Endothelial cell of umbilical vein (primary cell): ENCODE results near the gene HMGA1. TPM values are rescaled to one million over a fixed set of nuclear protein-coding genes. Genes with fewer than 3 reads are reported as not detected.

Experiments used
- BruUV-seq: library from RNA; stranded (reverse); fragments of 400-500 nt; replicated peaks from 2 replicates; lab custom pipeline; 2021; lab: Mats Ljungman, UMichigan
- CTCF ChIA-PET: fragments of 300-600, 350-600 bp; sonication (Branson Sonifier 250); formaldehyde crosslinking; loops from one replicate; lab custom pipeline; 2021; ENCODE audit warnings: antibody characterized with exemption, inconsistent platforms; lab: Charles Lee
- POLR2A ChIA-PET: fragments of 300-600, 350-600 bp; sonication (Branson Sonifier 250); formaldehyde crosslinking; loops from one replicate; lab custom pipeline; 2021; ENCODE audit warnings: antibody characterized with exemption, inconsistent platforms; lab: Charles Lee
- DNase-seq: peaks from one replicate; pipeline ENCODE4 v3.0.0-alpha.2; 2011; ENCODE audit warnings: low read depth, low spot score
- FAIRE-seq: peaks from 2 replicates; lab custom pipeline; 2011; peaks lifted over from hg19 to GRCh38; lab: Jason Lieb, UNC
- H2AFZ ChIP-seq: 2 replicates; pipeline ENCODE4 v1.6.0; 2012; ENCODE audit warnings: low read depth, low read length, control low read depth, inconsistent platforms
- H3K27ac ChIP-seq: 2 replicates; pipeline ENCODE4 v1.5.1; 2011; ENCODE audit warnings: low read depth, mild to moderate bottlenecking, control low read depth, low read length, moderate library complexity; ENCODE audit not compliant: insufficient read depth
- H3K27me3 ChIP-seq, 2 experiments: 2 replicates each; pipeline versions ENCODE4 v1.6.0 to v1.6.1; 2011; ENCODE audit warnings: low read length in 2 of 2, mixed read lengths in 1 of 2; ENCODE audit not compliant: control insufficient read depth in 2 of 2, insufficient read depth in 2 of 2
- H3K36me3 ChIP-seq, 2 experiments: 2 replicates in 1 of 2; 3 replicates in 1 of 2; pipeline ENCODE4 v1.5.1; 2011; ENCODE audit warnings: low read length in 2 of 2, mild to moderate bottlenecking in 1 of 2, moderate library complexity in 1 of 2; ENCODE audit not compliant: control insufficient read depth in 2 of 2, insufficient read depth in 2 of 2; ENCODE audit errors: extremely low read depth in 1 of 2
- H3K4me1 ChIP-seq: 3 replicates; pipeline ENCODE4 v1.5.1; 2011; ENCODE audit warnings: mild to moderate bottlenecking, low read length; ENCODE audit not compliant: control insufficient read depth, insufficient read depth; ENCODE audit errors: extremely low read depth
- H3K4me2 ChIP-seq: 2 replicates; pipeline ENCODE4 v1.6.1; 2011; ENCODE audit warnings: low read length, control low read depth, mixed read lengths; ENCODE audit not compliant: insufficient read depth
- H3K4me3 ChIP-seq, 3 experiments: fragments of 200-600 bp in 1 of 3; sonication (generic), shearing (Covaris generic) in 1 of 3; replicated peaks in 1 of 3; 2 replicates each; pipeline ENCODE4 v1.5.1; 2011 to 2016; ENCODE audit warnings: control low read depth in 3 of 3, low read length in 3 of 3, mild to moderate bottlenecking in 2 of 3, inconsistent platforms in 1 of 3, low read depth in 1 of 3, moderate library complexity in 1 of 3; ENCODE audit not compliant: insufficient read depth in 1 of 3
- H3K79me2 ChIP-seq: 2 replicates; pipeline ENCODE4 v1.6.0; 2012; ENCODE audit warnings: low read length, inconsistent platforms; ENCODE audit not compliant: control insufficient read depth, insufficient read depth
- H3K9ac ChIP-seq: replicated peaks from 2 replicates; pipeline ENCODE3; 2011; ENCODE audit warnings: low read length, control low read depth; ENCODE audit not compliant: insufficient read depth; ENCODE audit errors: extremely low read depth
- H3K9me1 ChIP-seq: replicated peaks from 3 replicates; pipeline ENCODE4 v1.6.0; 2011; ENCODE audit warnings: mild to moderate bottlenecking, low read length; ENCODE audit not compliant: control insufficient read depth, insufficient read depth; ENCODE audit errors: extremely low read depth
- H3K9me3 ChIP-seq: replicated peaks from 2 replicates; pipeline ENCODE4 v1.5.1; 2012; ENCODE audit warnings: low read length, inconsistent platforms; ENCODE audit not compliant: control insufficient read depth, insufficient read depth
- H4K20me1 ChIP-seq: replicated peaks from 2 replicates; pipeline ENCODE3; 2011; ENCODE audit warnings: mild to moderate bottlenecking, low read length; ENCODE audit not compliant: control insufficient read depth, insufficient read depth; ENCODE audit errors: extremely low read depth
- CTCF ChIP-seq, 2 donors: IDR thresholded peaks; 1 replicate in 1 of 2; 2 replicates in 1 of 2; pipeline ENCODE4 v1.5.1; 2011; ENCODE audit warnings: low read length in 2 of 2, mild to moderate bottlenecking in 2 of 2, moderate library complexity in 2 of 2, control low read depth in 1 of 2, inconsistent platforms in 1 of 2, low read depth in 1 of 2; ENCODE audit not compliant: insufficient read depth in 1 of 2; ENCODE audit errors: extremely low read depth in 1 of 2
- FOS ChIP-seq: IDR thresholded peaks from 2 replicates; pipeline ENCODE4 v1.6.1; 2011; ENCODE audit warnings: mild to moderate bottlenecking, low read length, moderate library complexity, borderline replicate concordance; ENCODE audit not compliant: insufficient read depth
- MYC ChIP-seq: IDR thresholded peaks from one replicate; pipeline ENCODE4 v1.6.1; 2011; ENCODE audit warnings: mild to moderate bottlenecking, low read depth, low read length
- POLR2A ChIP-seq: IDR thresholded peaks from 2 replicates; pipeline ENCODE4 v1.6.1; 2012; ENCODE audit warnings: low read depth, mild to moderate bottlenecking, control low read depth, low read length
- POLR2AphosphoS5 ChIP-seq: IDR thresholded peaks from 2 replicates; pipeline ENCODE4 v1.6.1; 2012; ENCODE audit warnings: low read depth, mild to moderate bottlenecking, control low read depth, low read length, moderate library complexity; ENCODE audit not compliant: insufficient read depth
- dilution Hi-C: fragments of 300-500 bp; cut with MboI; formaldehyde crosslinking; loops from one replicate; pipeline ENCODE4 v1.15.0; 2019; ENCODE audit warnings: low sequenced_read_pairs; ENCODE audit not compliant: extremely low pct_ligation_motif_present
- intact Hi-C: fragments of 100-400 bp; cut with micrococcal nuclease; formaldehyde crosslinking; loops from one replicate; pipeline ENCODE4 v1.10.0; 2022
- polyA plus RNA-seq, 4 experiments: library from polyadenylated mRNA; depleted of rRNA in 3 of 4; stranded (reverse) in 3 of 4; unstranded in 1 of 4; fragments of >200 nt; gene quantifications; 2 replicates each; pipeline versions ENCODE4 v1.2.1 to v1.2.3, GENCODE V29; 2011 to 2012; ENCODE audit warnings: missing spikeins in 1 of 4
- total RNA-seq: library from RNA; stranded (reverse); gene quantifications from 2 replicates; pipeline ENCODE4 v1.2.3, GENCODE V29; 2021

HMGA1 gene
- total and polyA plus RNA-seq, 2 donors (not counting 3 experiments of a cell fraction or from before 2014, with no cell fraction given) = 425 to 1,108 TPM

GRCh38 chr6:34248198-34248726 lies 11.6 kb downstream of the HMGA1 start:
- Histone ChIP-seq H3K27me3 (no peaks in the 10 kb centered on the region), H3K4me3 (peak overlapping the region; percentile 59 to 88 (median 80)), H3K4me2 (peak overlapping the region; percentile 85), H3K9me3 (no peaks in the 10 kb centered on the region), H3K4me1 (peaks cover 40% of the 10 kb centered on the region), H3K9ac (peak overlapping the region; percentile 88), H3K79me2 (peaks cover 4% of the 10 kb centered on the region), H4K20me1 (no peaks in the 10 kb centered on the region), H3K36me3 (peaks cover 1 to 6% of the 10 kb centered on the region in 2 experiments), H3K9me1 (no peaks in the 10 kb centered on the region), H2AFZ (peak overlapping the region; percentile 42), H3K27ac (peak overlapping the region; percentile 81)
- FAIRE-seq (peak; percentile 88), DNase-seq (peak; percentile 40)
- BruUV-seq = TSS peak; percentile 62
- ChIA-PET CTCF (interaction anchor here (1.4 to 5.8 kb wide), 10 partner anchors 12 to 169 kb away, joined by 5 to 278 read pairs (median 12); partner anchors contain the start of genes HMGA1 and NUDT3), POLR2A (interaction anchor here (0.9 to 3.4 kb wide), 4 partner anchors 11 to 167 kb away, joined by 3 to 22 read pairs (median 9); partner anchors contain the start of gene HMGA1)
- TF ChIP-seq POLR2A = no peak
- TF ChIP-seq POLR2AphosphoS5 = peak; percentile 13
- dilution Hi-C loops = no loop called here
- intact Hi-C loops = loop anchor here (2.0 kb wide), 1 partner anchor 93 kb away; no protein-coding TSS in a partner anchor

- CTCF ChIA-PET = interaction anchor here (0.6 to 5.8 kb wide), 41 partner anchors 12 to 362 kb away, joined by 3 to 278 read pairs (median 5); partner anchors contain the start of genes HMGA1, NUDT3 and RPS10
- H3K9me1 ChIP-seq = no peaks in the 10 kb centered on the region
- peaks cover 4% of the 10 kb centered on the region for H3K79me2 ChIP-seq
- H3K4me3 ChIP-seq = peak within 1 kb of the TSS; percentile 66 to 88 (median 80)
- H3K9ac ChIP-seq = peak within 1 kb of the TSS; percentile 89
- no peaks in the 10 kb centered on the region for H4K20me1 ChIP-seq
- H3K36me3 ChIP-seq = peaks cover 0 to 1% of the 10 kb centered on the region in 2 experiments
- peak within 1 kb of the TSS; percentile 81 for H3K27ac ChIP-seq
- FAIRE-seq = peak; percentile 97
- POLR2A ChIA-PET = interaction anchor here (0.9 to 3.4 kb wide), 4 partner anchors 12 to 167 kb away, joined by 3 to 22 read pairs (median 9); partner anchors contain the start of gene HMGA1
- peak within 1 kb of the TSS; percentile 91 for H2AFZ ChIP-seq
- no peaks in the 10 kb centered on the region for H3K9me3 ChIP-seq
- DNase-seq = peak; percentile 90
- no TSS peak for BruUV-seq
- H3K4me1 ChIP-seq = peaks cover 34% of the 10 kb centered on the region
- TF ChIP-seq MYC (no peak), POLR2A (peak; percentile 86), CTCF (IDR thresholded peaks at IDR 0.05; ENCODE audit: extremely low read depth in 1 of 2, insufficient read depth in 1 of 2, low read depth in 1 of 2, low read length in 2 of 2) (peak; percentile 84 to 89), FOS (no peak), POLR2AphosphoS5 (peak; percentile 88)
- intact Hi-C loops (loop anchor here (1.0 to 2.0 kb wide), 6 partner anchors 24 to 360 kb away; partner anchors contain the start of gene NUDT3), dilution Hi-C loops (no loop called here)
- H3K27me3 ChIP-seq = no peaks in the 10 kb centered on the region
- H3K4me2 ChIP-seq = peak within 1 kb of the TSS; percentile 85
Observed at GRCh38 chr6:34248727-34249468, 12.2 kb downstream of the HMGA1 start, which contains the start of gene SMIM29. TSS of gene SMIM29 (minus strand) at chr6:34249006. CDS start at chr6:34247791, 1,215 bp downstream.
